ENCODE data around the gene JDP2. TPM values are rescaled to one million over a fixed set of nuclear protein-coding genes. Genes with fewer than 3 reads are reported as not detected.

The JDP2 gene
- total RNA-seq, 1 experiment from 2014 or later: 22.8 TPM

DNA sequence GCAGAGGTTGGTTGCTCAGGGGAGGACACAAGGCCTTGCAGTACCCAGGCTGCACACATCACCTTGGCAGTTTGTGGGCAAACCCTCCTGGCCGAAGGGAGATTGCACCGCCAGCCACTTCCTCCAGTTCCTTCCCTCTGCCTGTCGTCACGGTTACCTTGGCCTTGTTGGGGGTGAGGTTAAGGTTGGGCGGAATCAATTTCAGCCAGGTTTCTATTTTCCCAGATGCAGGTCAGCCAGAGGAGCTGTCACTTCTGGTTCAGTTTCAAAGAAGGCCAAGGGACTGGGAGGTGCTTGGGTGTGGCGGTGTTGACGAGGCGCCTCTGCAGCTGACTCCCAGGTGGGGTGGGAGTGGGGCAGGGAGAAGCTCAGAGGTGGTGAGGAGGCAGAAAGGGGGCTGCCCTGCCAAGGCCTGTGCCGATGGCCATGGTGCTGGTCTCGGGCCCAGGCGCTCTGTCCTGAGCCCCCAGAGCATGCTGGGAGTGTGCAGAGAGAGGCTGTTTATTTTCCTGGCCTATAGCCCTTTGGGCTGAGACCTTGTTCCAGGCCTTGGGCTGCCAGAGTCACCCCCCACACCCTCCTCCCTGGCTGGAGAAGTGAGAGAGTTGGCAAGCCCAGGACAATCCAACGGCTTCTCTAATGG is 31.4 kb downstream of the JDP2 start:
- H3K27ac Mint-ChIP-seq: peak overlapping the region; percentile 76 to 90 (median 83); a peak in 6 of 7 replicates
- H3K4me3 Mint-ChIP-seq: no peak overlapping the region
- H3K4me1 Mint-ChIP-seq: peaks cover 43 to 56% of the 10 kb centered on the region in 2 experiments

More for the DNA sequence above, 31.4 kb downstream of the JDP2 start:
- Mint-ChIP-seq H3K27me3 (ENCODE audit: low read depth) (no peaks in the 10 kb centered on the region), H3K9me3 (no peaks in the 10 kb centered on the region), H3K36me3 (ENCODE audit: insufficient read depth in 1 of 3, low read depth in 3 of 3) (peaks cover 0 to 25% (median 21%) of the 10 kb centered on the region in 3 experiments; a peak in 5 of 7 replicates)
- no peak overlapping the region for H3T11ph ChIP-seq (ENCODE audit: low read length)
- no peak overlapping the region for H2BK5ac ChIP-seq (ENCODE audit: insufficient read length, low read length)
- no peak overlapping the region for H2BK20ac ChIP-seq (ENCODE audit: low read depth, low read length, poor library complexity, severe bottlenecking)
- H3K23ac ChIP-seq (ENCODE audit: insufficient read length, low read depth, low read length): no peak overlapping the region
- H2AK5ac ChIP-seq (ENCODE audit: insufficient read length, low read length): no peak overlapping the region
- H2BK120ac ChIP-seq (ENCODE audit: low read depth, low read length, poor library complexity, severe bottlenecking): no peak overlapping the region
- no peaks in the 10 kb centered on the region for H3K79me1 ChIP-seq (ENCODE audit: insufficient read depth, low read depth, low read length, poor library complexity, severe bottlenecking)
- H3K9ac ChIP-seq (ENCODE audit: extremely low read depth, insufficient read length, low read length): no peak overlapping the region
- H3K23me2 ChIP-seq (ENCODE audit: insufficient read length, low read depth, low read length, poor library complexity, severe bottlenecking): no peaks in the 10 kb centered on the region
- H3K27me3 ChIP-seq (ENCODE audit: insufficient read depth, low read length): no peaks in the 10 kb centered on the region
- H3K4me2 ChIP-seq (ENCODE audit: insufficient read depth, insufficient read length, low read length): no peak overlapping the region
- no peak overlapping the region for H4K5ac ChIP-seq (ENCODE audit: insufficient read length, low read depth, low read length)
- no peak overlapping the region for H2AFZ ChIP-seq (ENCODE audit: low read length)
- H3K4ac ChIP-seq (ENCODE audit: low read depth, low read length): no peak overlapping the region
- no peak overlapping the region for H3K27ac ChIP-seq (ENCODE audit: insufficient read length, low read depth, low read length)
- no peak overlapping the region for H2BK12ac ChIP-seq (ENCODE audit: insufficient read length, low read depth, low read length)
- DNase-seq: no peak
- no peak overlapping the region for H4K8ac ChIP-seq (replicated peaks; ENCODE audit: insufficient read length, low read depth, low read length)
- H4K91ac ChIP-seq (ENCODE audit: insufficient read length, low read depth, low read length): no peak overlapping the region
- H2BK15ac ChIP-seq (ENCODE audit: low read depth, low read length): no peak overlapping the region
- H4K20me1 ChIP-seq (ENCODE audit: control insufficient read depth, insufficient read depth, insufficient read length): no peaks in the 10 kb centered on the region
- no peaks in the 10 kb centered on the region for H3K9me3 ChIP-seq (ENCODE audit: control insufficient read depth, low read depth, low read length)
- H3K14ac ChIP-seq (ENCODE audit: insufficient read depth, low read length): peak overlapping the region; percentile 20; the same call in 1 of the 2 replicates
- peaks cover 3% of the 10 kb centered on the region; the same call in 1 of the 2 replicates for H3K4me1 ChIP-seq (ENCODE audit: insufficient read depth, low read length)
- TF ChIP-seq, protein P1, sequence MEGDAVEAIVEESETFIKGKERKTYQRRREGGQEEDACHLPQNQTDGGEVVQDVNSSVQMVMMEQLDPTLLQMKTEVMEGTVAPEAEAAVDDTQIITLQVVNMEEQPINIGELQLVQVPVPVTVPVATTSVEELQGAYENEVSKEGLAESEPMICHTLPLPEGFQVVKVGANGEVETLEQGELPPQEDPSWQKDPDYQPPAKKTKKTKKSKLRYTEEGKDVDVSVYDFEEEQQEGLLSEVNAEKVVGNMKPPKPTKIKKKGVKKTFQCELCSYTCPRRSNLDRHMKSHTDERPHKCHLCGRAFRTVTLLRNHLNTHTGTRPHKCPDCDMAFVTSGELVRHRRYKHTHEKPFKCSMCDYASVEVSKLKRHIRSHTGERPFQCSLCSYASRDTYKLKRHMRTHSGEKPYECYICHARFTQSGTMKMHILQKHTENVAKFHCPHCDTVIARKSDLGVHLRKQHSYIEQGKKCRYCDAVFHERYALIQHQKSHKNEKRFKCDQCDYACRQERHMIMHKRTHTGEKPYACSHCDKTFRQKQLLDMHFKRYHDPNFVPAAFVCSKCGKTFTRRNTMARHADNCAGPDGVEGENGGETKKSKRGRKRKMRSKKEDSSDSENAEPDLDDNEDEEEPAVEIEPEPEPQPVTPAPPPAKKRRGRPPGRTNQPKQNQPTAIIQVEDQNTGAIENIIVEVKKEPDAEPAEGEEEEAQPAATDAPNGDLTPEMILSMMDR (conservative IDR thresholded peaks at IDR 0.05): no peak
- no peak overlapping the region for H3K18ac ChIP-seq (ENCODE audit: insufficient read length, low read depth, low read length)
- no CpG with 5 or more reads among the region's 12 CpGs for WGBS (ENCODE audit: extremely low coverage, insufficient read length, low lambda C conversion rate)
- peaks cover 2% of the 10 kb centered on the region; the same call in 1 of the 2 replicates for H3K79me2 ChIP-seq (ENCODE audit: insufficient read depth, low read length)
- no peak overlapping the region for H3K56ac ChIP-seq (ENCODE audit: insufficient read length, low read depth, low read length)
